Skin epidermis (tissue), 12 donors: ENCODE measurements around the gene LDLRAD4.

ENCODE experiments used
- H3K27ac ChIP-seq, 21 experiments: fragments of 200-600 bp; sonication (generic) in 11 of 21; one replicate each; pipeline ENCODE4 v1.5.0; 2020; ENCODE audit warnings: mild to moderate bottlenecking in 3 of 21, inconsistent platforms in 2 of 21, moderate library complexity in 2 of 21
- H3K4me3 ChIP-seq, 7 experiments: fragments of 200-600 bp; sonication (generic) in 2 of 7; one replicate each; pipeline ENCODE4 v1.5.0; 2020; ENCODE audit warnings: inconsistent platforms in 2 of 7, mild to moderate bottlenecking in 2 of 7, moderate library complexity in 1 of 7

LDLRAD4 gene

GRCh38 chr18:13522861-13523660, 304.5 kb downstream of the LDLRAD4 start:
- Histone ChIP-seq H3K27ac (no peak overlapping the region), H3K4me3 (no peak overlapping the region)

- H3K4me3 ChIP-seq: no peak overlapping the region
- H3K27ac ChIP-seq: no peak overlapping the region
Observed at GRCh38 chr18:13524054-13524453, 305.5 kb downstream of the LDLRAD4 start.

GRCh38 chr18:13524811-13525210, 306.3 kb downstream of the LDLRAD4 start:
- Histone ChIP-seq H3K27ac (no peak overlapping the region), H3K4me3 (no peak overlapping the region)

GRCh38 chr18:13525381-13526029, 306.9 kb downstream of the LDLRAD4 start:
- no peak overlapping the region for H3K27ac ChIP-seq
- H3K4me3 ChIP-seq: no peak overlapping the region

GRCh38 chr18:13526519-13526918, 308.0 kb downstream of the LDLRAD4 start:
- Histone ChIP-seq H3K4me3 (no peak overlapping the region), H3K27ac (no peak overlapping the region)

GRCh38 chr18:13527256-13527655, 308.7 kb downstream of the LDLRAD4 start:
- H3K27ac ChIP-seq: no peak overlapping the region
- H3K4me3 ChIP-seq: no peak overlapping the region

GRCh38 chr18:13527730-13528129, 309.2 kb downstream of the LDLRAD4 start:
- no peak overlapping the region for H3K27ac ChIP-seq
- no peak overlapping the region for H3K4me3 ChIP-seq

GRCh38 chr18:13528739-13529392, 310.3 kb downstream of the LDLRAD4 start:
- Histone ChIP-seq H3K4me3 (no peak overlapping the region), H3K27ac (no peak overlapping the region)

- H3K27ac ChIP-seq: peak overlapping the region in 5 of 21 experiments; percentile 46 to 74 (median 69)
Observed at GRCh38 chr18:13530033-13530878, 311.7 kb downstream of the LDLRAD4 start.

GRCh38 chr18:13530879-13531387, 312.4 kb downstream of the LDLRAD4 start:
- peak overlapping the region in 5 of 21 experiments; percentile 46 to 74 (median 69) for H3K27ac ChIP-seq
- H3K4me3 ChIP-seq: no peak overlapping the region

More at GRCh38 chr18:13530033-13530878, 311.7 kb downstream of the LDLRAD4 start:
- H3K4me3 ChIP-seq: no peak overlapping the region

GRCh38 chr18:13531681-13532325, 313.2 kb downstream of the LDLRAD4 start:
- Histone ChIP-seq H3K4me3 (no peak overlapping the region), H3K27ac (no peak overlapping the region)

- Histone ChIP-seq H3K27ac (no peak overlapping the region), H3K4me3 (no peak overlapping the region)
Observed at GRCh38 chr18:13532406-13533075, 314.0 kb downstream of the LDLRAD4 start.

GRCh38 chr18:13534631-13535030, 316.1 kb downstream of the LDLRAD4 start:
- no peak overlapping the region for H3K4me3 ChIP-seq
- no peak overlapping the region for H3K27ac ChIP-seq

- Histone ChIP-seq H3K4me3 (no peak overlapping the region), H3K27ac (no peak overlapping the region)
Observed at GRCh38 chr18:13536578-13536977, 318.0 kb downstream of the LDLRAD4 start.

- Histone ChIP-seq H3K27ac (no peak overlapping the region), H3K4me3 (no peak overlapping the region)
Observed at GRCh38 chr18:13537022-13537780, 318.6 kb downstream of the LDLRAD4 start.

GRCh38 chr18:13538630-13539029, 320.1 kb downstream of the LDLRAD4 start:
- H3K27ac ChIP-seq: peak overlapping the region in 1 of 21 experiments; percentile 14

GRCh38 chr18:13539050-13539449, 320.5 kb downstream of the LDLRAD4 start:
- Histone ChIP-seq H3K4me3 (no peak overlapping the region), H3K27ac (no peak overlapping the region)

More at GRCh38 chr18:13538630-13539029, 320.1 kb downstream of the LDLRAD4 start:
- no peak overlapping the region for H3K4me3 ChIP-seq
